Ramos (cell line): ENCODE results near the gene KRTAP10-3.

Experiments
- in situ Hi-C: fragments of 300-500 bp; cut with MboI; formaldehyde crosslinking; loops from one replicate; pipeline ENCODE4 v1.14.3; 2022; ENCODE audit warnings: low sequenced_read_pairs; ENCODE audit not compliant: unreplicated experiment

The KRTAP10-3 gene

DNA sequence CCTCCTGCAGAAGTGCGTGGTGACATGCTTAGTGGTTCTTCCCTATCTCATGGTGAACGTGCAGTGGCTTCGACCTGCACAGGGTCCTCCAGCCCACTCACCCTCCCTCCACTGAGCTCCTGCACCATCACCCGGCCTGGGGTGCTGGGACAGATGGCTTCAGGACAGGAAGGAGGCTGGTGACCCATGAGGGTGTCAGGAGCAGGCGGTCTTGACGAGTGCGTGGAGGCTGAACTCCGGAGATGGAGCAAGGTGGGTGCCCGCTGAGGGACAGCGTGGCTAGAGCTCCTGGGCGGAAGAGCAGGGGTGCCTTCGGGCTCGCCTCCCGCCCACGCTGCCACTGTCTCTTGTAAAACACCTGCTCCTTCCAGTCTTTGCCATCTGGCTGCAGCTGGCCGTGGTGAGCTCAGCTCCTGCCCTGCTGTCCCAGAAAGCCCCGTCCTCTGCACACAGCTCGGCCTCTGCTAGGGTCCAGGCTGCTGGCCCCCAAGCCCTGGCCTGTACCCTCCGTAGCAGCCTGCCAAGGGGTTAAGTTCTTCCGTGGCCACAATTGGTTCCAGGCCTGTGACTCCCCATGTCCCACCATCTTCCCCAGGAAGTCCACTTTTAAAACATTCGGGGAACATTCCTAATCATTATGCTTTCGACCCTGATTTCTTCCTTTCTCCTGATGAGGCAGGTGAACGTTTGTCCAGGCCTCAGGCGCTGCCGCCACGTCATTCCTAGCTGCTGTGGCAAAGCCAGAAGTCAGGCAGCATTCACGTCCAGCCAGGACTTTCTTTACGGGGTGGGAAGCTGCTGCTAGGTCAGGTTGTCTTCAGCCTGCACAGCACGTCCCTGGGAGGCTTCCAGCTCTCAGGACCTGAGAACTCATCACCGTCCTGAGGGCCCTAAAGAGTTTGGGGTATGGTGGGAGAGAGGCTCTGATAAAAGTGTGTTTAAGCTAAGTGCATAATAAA, 26.7 kb downstream of the KRTAP10-3 start:
- in situ Hi-C loops, result no loop called here

DNA sequence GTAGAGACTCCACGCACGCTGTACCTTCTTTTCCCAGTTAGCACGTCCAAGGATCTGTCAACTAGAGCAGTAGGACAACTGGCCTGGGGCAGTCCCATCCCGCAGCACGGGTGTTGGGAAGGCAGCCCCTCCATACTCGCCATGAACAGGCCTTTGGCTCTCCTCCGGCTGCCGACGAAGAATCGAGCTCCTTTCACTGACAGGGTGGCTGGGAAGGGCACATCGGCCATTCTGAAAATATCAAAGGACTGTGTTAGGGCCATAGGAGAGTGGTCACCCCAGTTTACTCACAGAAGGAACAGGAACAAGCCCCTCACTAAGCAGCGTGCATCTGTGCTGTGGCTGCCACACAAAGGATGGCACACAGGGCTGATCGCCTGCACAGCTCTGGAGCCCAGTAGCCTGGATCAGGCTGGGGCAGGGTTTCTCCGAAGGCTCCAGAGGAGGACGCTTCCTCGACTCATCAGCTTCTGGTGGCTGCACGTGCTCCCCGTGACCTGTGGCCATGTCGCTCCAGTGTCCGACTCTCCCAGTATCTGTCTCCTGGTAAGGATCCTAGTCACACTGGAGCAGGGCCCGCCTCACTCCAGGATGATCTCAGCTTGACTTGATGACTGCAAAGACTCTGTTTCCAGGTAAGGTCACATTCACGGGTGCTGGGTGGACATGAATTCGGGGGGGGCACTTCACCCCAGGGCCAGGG, 27.5 kb downstream of the KRTAP10-3 start:
- in situ Hi-C loops, result no loop called here

DNA sequence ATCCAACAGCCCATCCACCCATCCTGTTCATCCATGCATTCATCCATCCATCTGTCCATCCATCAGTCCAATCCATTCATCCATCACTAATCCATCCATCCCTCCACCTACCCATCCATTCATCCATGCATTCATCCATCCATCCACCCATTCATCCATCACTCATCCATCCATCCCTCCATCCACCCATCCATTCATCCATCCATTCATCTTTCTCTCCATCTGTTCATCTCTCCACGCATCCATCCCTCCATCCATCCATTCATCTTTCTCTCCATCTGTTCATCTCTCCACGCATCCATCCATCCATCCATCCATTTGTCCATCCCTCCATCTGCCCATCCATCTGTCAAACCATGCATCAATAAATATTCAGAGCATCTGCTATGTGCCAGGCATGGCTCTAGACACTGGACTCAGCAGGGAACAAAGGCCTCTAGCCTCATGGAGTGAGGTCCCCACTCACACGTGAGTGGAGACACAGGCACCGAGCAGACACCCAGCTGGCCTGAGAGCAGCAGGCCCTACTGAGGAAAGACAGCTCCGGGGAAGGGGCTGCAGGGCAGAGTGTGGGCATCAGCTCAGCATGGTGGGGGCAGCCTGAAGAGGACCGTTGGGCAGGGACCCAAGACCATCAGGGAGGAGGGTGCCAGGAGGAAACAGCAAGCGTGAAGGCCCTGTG, 28.2 kb downstream of the KRTAP10-3 start:
- in situ Hi-C loops, result no loop called here

DNA sequence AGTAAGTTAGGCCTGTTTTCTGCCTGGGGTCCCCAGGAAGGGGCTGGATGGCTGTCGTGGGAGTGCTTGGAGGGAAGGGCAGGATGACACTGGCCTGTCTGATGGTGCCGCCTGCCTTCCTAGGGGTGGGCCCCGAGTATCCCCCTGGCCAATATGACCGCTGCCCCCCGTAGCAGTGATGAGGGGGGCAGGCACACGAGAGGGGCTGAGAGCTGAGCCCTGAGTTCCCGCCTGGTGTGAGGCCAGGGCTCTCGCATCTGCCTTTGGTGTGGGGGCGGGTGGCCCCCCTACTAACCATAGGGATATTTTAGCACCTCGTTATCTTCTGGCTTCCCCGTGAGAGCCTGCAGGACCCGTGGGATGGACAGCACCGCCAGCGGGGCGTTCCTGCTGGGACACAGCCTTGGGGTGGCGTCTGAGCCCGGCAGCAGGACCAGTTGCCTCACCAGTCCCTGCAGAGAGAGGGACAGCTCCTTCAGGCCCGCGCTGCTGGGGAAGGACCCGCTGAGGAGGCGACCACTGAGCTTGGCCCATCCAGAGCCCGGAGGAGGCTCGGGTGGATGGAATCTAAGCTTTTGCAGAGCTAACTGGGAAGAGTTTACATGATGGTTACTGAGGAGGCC, 29.0 kb downstream of the KRTAP10-3 start:
- in situ Hi-C loops, result loop anchor here (5.0 kb wide), 1 partner anchor 47 kb away; no protein-coding TSS in a partner anchor

DNA sequence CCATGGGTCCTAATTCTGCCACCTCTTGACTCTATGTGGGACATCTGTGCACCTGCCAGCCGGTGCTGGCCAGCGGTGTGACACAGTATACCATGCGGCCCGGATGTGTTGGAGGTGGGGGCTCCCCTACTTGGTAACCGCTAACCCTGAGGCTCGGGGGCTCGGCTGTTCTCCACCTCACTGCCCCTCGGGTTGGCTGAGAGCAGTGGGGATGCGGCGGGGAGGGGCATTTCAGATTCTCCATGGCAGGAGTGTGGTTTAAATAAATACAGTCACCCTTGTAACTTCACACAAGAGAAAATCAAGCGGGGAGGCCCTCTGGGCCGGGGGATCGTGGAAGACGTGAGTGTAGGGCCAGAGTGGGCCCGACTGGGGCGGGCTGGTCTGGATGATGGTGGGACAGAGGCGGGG, 29.6 kb downstream of the KRTAP10-3 start:
- in situ Hi-C loops, result loop anchor here (5.0 kb wide), 1 partner anchor 47 kb away; no protein-coding TSS in a partner anchor

DNA sequence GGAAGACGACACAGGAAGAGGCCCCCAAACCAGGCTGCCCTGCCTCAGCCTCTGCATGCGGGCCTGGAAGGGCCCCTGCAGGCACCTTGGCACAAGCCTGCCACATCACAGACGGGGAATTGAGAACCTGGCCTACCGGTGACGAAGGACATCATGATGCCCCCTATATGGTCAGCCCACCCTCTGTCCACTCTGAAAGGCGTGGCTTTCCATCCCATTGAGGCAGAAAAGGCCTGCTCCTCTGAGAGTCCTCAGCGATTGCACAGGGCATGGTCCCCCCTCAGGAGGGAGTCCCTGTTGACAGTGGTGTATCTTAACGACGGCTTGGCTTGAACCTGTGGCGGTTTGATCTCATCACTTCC, 30.0 kb downstream of the KRTAP10-3 start:
- in situ Hi-C loops, result loop anchor here (5.0 kb wide), 1 partner anchor 46 kb away; no protein-coding TSS in a partner anchor

DNA sequence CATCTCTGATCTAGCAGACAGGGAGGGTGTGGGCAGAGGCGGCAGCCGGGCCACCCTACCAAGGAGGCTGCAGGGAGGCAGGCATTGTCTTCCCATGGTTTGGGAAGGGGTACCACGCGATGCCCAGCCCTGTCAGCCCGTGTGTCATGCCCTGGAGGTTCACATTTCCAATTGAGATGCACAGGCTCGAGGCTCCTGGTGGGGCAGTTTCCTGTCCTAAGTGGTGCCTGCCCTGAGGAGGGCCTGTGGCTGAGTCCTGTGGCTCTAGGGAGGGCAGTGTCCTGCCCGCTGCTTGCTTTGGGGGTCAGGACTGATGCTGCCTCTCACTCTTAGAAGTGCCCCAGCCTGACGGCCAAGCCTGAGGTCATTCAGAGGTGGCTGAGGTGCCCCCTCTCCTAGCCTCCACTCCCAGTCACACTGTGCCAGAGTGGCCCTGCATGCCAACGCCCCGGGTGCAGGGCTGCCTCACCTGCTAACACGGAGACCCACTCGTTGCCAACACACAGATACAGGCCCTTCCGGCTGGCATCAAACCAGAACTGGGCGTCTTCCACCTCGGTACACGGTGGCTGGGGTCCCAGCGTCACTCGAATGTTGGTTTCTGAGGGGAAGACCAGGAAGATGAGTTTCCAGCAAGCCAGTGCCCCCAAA, 30.5 kb downstream of the KRTAP10-3 start:
- in situ Hi-C loops, result loop anchor here (5.0 kb wide), 1 partner anchor 46 kb away; no protein-coding TSS in a partner anchor

DNA sequence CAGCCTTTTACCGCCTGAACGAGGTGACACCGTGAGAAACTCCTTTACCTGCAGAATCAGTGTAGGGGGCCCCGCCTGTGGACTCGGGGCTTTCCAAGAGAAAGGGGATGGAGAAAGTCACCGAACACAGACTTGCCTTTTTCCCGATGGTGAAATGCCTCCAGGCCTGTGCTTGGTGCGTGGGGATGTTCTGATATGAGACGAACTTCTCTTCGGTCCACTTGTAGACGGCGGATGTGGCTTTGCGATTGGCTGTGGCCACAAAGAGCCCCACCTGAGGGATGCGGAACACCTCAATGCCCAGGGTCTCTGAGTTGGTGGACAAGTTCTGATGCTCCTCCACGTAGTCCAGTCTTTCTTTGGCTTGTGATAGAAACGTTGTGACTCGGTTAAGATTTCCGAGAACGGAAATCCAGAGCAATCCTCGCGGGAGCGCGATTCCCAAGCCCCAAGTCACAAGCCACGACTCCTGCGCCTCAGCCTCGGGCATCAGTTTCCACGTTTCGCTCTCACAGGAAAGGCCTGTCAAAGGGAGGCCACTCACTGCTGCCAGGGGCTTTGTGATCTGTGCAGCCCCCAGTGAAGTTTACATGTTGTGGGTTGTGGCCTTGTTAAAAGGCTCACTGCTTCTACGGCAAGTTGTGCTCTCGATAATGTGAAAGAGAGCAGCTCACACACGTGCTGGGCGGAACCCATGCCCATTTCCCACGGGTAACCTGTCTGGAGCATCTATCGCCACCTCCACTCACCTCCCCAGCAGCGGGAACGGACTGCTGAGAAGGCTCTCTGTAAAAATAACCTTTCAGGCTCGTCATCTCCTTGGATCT, 31.2 kb downstream of the KRTAP10-3 start:
- in situ Hi-C loops, result loop anchor here (5.0 kb wide), 1 partner anchor 45 kb away; no protein-coding TSS in a partner anchor

DNA sequence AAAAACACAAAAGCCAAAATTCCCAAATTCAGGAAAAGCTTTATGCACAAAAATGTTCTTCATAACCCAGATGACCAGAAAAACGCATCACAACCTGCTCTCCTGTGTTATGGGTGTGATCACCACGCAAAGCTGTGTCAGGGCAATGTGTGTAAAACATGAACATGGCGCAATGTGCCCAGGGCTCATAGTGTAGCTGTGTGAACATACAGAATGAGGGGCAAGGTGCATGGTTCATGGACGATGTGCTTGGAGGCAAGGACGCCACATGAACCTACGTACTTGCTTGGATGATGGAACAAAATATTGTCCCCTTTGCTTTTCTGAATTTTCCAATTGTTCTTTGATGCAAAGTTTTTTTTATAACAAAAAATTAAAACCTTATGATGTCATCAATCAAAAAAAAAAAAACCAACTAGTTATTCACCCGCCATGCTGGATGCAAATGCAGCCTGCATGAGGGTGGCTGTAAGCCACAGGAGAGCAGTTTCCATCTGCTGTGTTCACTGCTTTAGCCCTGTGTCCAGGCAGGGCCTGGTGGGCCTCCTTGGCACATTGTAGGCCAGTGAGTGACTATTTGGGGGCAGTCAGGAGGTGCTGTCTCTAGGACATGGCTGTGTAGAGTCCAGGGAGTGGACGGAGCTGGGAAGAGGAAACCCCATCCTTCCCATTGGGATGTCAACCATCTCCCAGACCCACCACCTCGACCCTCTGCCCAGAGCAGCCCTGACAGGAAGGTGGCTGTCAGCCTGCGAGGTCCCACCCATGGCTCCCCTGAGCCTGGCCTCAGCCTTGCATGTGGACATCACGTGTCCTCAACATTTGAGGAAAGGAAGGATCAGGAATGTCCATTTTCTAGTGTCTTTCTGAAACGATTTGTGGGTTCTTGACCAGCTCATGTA, 32.2 kb downstream of the KRTAP10-3 start:
- in situ Hi-C loops, result loop anchor here (5.0 kb wide), 1 partner anchor 44 kb away; no protein-coding TSS in a partner anchor

DNA sequence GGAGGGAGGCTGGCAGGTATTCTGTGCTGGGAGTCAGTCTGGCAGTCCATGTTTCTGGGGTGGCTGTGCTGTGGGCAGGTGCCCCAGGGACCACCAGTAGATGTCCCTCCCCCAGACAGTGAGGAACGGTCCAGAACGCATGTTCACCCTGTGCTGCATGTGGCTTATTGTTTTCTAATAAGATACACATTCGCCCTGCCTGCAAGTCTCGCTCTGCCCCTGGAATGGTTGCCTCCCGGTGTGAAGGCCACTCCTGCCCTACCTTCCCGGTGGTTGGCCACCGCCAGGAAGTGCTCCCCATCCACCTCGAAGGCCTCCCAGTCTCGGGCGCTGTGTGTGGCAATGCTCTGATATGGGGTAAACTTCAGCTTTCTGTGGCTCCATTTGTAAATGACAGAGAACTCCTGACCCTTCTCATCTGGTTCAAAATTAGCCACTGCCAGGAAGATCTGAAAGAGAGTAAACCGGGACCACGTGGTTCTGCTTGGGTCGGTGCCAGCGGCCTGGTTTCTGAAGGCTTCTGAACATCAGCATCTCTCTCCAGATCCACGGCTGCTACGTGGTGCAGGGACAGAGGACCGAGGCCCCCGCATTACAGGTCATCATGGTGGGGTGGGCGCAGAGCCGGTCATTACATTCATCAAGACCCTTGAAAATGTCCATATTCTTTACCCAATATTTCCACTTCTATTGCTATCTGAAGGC, 33.1 kb downstream of the KRTAP10-3 start:
- in situ Hi-C loops, result loop anchor here (5.0 kb wide), 1 partner anchor 43 kb away; no protein-coding TSS in a partner anchor

DNA sequence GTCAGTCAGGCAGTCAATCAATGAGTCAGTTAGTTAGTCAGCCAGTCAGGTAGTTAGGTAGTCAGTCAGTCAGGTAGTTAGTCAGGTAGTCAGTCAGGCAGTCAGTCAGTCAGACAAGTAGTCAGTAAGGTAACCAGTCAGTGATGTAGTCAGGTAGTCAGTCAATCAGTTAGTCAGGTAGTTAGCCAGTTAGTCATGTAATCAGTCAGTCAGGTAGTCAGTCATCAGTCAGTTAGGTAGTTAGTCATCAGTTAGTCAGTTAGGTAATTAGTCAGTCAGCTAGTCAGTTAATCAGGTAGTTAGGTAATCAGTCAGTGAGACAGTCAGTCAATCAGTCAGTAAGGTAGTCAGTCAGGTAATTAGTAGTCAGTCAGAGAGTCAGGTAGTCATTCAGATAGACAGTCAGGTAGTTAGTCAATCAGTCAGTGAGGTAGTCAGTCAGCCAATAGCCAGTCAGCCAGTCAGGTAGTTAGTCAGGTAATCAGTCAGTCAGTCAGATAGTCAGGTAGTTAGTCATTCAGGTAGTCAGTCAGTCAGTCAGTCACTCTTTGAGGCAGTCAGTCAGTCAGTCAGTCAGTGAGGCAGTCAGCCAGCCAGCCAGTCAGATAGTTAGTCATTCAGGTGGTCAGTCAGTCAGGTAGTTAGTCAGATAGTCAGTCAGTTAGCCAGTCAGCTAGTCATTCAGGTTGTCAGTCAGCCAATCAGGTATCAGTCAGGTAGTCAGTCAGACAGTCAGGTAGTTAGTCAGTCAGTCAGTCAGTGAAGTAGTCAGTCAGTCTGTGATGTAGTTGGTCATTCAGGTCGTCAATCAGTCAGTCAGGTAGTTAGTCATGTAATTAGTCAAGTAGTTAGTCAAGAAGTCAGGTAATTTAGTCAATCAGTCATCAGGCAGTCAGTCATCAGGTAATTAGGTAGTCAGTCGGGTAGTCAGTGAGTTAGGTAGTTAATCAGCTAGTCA, 33.9 kb downstream of the KRTAP10-3 start:
- in situ Hi-C loops, result loop anchor here (5.0 kb wide), 1 partner anchor 42 kb away; no protein-coding TSS in a partner anchor

DNA sequence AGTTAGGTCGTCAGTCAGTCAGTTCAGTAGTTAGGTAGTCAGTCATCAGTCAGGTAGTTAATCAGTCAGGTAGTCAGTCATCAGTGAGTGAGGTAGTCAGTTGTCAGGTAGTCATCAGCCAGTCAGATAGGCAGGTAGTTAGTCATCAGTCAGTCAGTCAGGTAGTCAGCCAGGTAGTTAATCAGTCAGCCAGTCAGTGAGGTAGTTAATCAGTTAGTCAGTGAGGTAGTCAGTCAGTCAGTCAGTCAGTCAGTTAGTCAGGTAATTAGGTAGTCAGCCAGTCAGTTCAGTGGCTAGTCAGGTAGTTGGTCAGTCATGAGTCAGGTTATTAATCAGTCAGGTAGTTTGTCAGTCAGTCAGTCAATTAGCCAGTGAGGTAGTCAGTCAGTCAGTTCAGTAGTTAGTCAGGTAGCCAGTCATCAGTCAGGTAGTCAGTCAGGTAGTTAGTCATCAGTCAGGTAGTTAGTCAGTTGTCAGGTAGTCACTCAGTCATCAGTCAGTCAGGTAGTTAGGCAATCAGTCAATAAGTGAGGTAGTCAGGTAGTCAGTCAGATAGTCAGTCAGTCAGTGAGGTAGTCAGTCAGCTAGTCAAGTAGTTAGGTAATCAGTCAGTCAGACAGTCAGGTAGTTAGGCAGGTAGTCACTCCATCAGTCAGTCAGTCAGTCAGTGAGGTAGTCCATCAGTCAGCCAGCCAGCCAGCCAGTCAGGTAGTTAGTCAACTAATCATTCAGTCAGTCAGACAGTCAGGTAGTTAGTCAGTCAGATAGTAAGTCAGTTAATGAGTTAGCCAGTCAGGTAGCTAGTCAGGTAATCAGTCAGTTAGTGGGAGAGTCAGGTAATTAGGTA, 34.8 kb downstream of the KRTAP10-3 start:
- in situ Hi-C loops, result no loop called here

DNA sequence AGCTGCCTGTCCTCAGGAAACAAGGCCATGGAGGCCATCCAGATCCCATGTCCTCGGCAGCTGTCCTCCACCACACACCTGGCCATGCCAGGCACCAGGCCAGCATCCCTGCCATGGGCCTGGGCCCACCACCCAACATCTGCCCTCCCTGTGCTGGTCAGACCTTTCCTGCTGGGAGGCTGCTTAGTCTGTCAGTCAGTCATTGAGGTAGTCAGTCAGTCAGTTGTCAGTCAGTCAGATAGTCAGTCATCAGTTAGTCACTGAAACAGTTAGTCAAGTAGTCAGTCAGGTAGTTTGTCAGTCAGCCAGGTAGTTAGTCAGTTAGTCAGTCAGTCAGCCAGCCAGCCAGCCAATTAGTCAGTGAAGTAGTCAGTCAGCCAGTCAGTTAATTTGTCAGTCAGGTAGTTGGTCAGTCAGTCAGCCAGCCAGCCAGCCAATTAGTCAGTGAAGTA, 35.8 kb downstream of the KRTAP10-3 start:
- in situ Hi-C loops, result no loop called here

DNA sequence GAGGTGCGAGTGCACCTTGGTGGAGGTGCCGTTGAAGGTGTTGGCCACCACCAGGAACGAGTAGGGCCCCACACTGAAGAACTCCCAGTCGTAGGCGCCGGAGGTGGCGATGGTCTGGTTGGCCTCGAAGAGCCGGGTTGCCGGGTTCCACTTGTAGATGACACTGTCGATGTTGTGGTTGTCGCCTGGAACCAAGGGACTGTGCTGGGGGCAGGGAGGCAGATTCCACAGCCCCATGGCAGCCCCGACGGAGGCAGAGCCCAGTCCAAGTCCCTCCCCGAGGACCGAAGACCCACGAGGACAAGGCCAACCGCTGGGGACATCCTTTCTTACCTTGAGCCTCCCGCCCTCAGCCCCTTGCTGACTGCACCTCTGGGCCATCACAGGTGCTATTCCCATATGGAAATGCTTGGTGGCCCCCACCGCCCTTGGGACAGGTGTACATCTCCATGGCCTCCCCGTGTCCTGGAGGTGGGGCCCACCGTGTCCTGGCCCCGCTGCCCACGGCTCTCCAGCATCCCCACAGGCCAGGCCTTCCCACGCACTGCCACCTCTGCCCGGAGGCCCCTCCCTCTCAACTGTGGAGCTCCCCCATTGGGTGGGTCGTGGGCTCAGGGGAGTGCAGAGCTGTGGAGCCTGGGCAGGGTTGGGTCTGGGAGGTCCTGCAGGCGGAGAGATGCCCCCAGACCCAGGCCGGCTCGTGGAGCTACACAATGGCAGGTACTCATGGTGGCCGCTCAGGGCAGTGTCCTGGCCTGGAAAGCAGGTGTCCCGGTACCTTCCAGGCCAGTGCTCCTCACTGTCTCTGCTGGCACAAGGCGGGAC, 36.5 kb downstream of the KRTAP10-3 start:
- in situ Hi-C loops, result no loop called here
